Activated T-helper 1 cell treated with anti-CD3 and anti-CD28 coated beads, Interleukin-2, amount 50 U/mL, for 16 hours (primary cell): ENCODE measurements around the gene DSCAM.

Experiments
- DNase-seq, 2 donors: peaks; one replicate each; pipeline ENCODE4 v3.0.0-alpha.2; 2020; ENCODE audit warnings: low read depth in 1 of 2, low spot score in 1 of 2

Gene DSCAM

GRCh38 chr21:40707656-40708244, 139.2 kb downstream of the DSCAM start:
- no peak for DNase-seq

- DNase-seq, result no peak
These were observed 139.9 kb downstream of the DSCAM start for GRCh38 chr21:40706806-40707655.

- DNase-seq, result no peak
These were observed 140.8 kb downstream of the DSCAM start for GRCh38 chr21:40706176-40706575.

- no peak for DNase-seq
These were observed 142.8 kb downstream of the DSCAM start for GRCh38 chr21:40704141-40704540.

- DNase-seq, result no peak
These were observed 147.6 kb downstream of the DSCAM start for GRCh38 chr21:40699366-40699765.

- DNase-seq, result no peak
These were observed 150.7 kb downstream of the DSCAM start for GRCh38 chr21:40696246-40696645.

GRCh38 chr21:40689840-40690360, 157.1 kb downstream of the DSCAM start:
- no peak for DNase-seq

GRCh38 chr21:40689217-40689616, 157.7 kb downstream of the DSCAM start:
- DNase-seq, result no peak

GRCh38 chr21:40688106-40688864, 158.7 kb downstream of the DSCAM start:
- no peak for DNase-seq

GRCh38 chr21:40687625-40688024, 159.3 kb downstream of the DSCAM start:
- no peak for DNase-seq

- no peak for DNase-seq
These were observed 160.4 kb downstream of the DSCAM start for GRCh38 chr21:40686526-40686925.

- DNase-seq, result no peak
These were observed 161.8 kb downstream of the DSCAM start for GRCh38 chr21:40685141-40685540.

GRCh38 chr21:40684726-40685125, 162.2 kb downstream of the DSCAM start:
- DNase-seq, result no peak

GRCh38 chr21:40683349-40683748, 163.6 kb downstream of the DSCAM start:
- DNase-seq, result no peak

GRCh38 chr21:40681164-40681859, 165.6 kb downstream of the DSCAM start:
- no peak for DNase-seq

GRCh38 chr21:40680311-40680710, 166.6 kb downstream of the DSCAM start:
- DNase-seq, result no peak

GRCh38 chr21:40678681-40679284, 168.2 kb downstream of the DSCAM start:
- no peak for DNase-seq

GRCh38 chr21:40675017-40675416, 171.9 kb downstream of the DSCAM start:
- DNase-seq, result no peak

- DNase-seq, result no peak
These were observed 174.4 kb downstream of the DSCAM start for GRCh38 chr21:40672602-40673001.

GRCh38 chr21:40671716-40672115, 175.2 kb downstream of the DSCAM start:
- no peak for DNase-seq
